CMK (cell line): ENCODE results near the gene FCGR2B.
"Not testable (repeated sequence)": the region's sequence is repeated elsewhere in the genome, so short reads cannot be mapped to it uniquely, and the experiment has no call there.

ENCODE experiments used
- DNase-seq: peaks from one replicate; pipeline ENCODE4 v3.0.0-alpha.2; 2010; ENCODE audit warnings: low read depth

The FCGR2B gene

DNA sequence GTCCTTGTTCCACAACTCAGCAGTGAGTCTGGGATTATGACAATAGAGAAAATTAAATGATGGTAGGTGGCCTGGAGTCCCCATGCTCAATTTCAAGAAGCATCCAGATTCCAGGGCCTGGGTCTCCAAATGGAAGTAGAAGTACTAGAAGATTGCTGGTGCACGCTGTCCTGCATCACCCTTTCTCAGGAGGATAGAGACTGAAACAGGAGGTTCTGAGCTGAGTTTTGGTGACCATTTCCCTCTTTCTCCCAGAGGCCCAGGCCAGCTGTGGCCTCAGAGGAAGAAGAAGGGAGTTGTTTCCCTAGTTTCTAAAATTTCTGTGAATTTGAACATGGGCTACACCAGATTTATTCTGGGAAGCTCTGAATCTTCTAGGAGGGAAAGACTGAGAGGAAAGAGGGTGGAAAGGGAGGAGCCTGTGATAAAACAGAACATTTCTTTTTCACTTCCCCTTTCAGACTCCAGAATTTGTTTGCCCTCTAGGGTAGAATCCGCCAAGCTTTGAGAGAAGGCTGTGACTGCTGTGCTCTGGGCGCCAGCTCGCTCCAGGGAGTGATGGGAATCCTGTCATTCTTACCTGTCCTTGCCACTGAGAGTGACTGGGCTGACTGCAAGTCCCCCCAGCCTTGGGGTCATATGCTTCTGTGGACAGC, at the start of gene FCGR2B:
Gene FCGR2B (plus strand): TSS at position 460 of the 656 bp plus-strand sequence. CDS start 99 bp downstream, at position 559.
- DNase-seq = not testable (repeated sequence)

GRCh38 chr1:161616417-161616816, 46.5 kb upstream of the FCGR2B start:
- DNase-seq = not testable (repeated sequence)

GRCh38 chr1:161618517-161618916, 44.4 kb upstream of the FCGR2B start:
- not testable (repeated sequence) for DNase-seq

- not testable (repeated sequence) for DNase-seq
Measured at GRCh38 chr1:161620399-161620798, 42.5 kb upstream of the FCGR2B start.

DNA sequence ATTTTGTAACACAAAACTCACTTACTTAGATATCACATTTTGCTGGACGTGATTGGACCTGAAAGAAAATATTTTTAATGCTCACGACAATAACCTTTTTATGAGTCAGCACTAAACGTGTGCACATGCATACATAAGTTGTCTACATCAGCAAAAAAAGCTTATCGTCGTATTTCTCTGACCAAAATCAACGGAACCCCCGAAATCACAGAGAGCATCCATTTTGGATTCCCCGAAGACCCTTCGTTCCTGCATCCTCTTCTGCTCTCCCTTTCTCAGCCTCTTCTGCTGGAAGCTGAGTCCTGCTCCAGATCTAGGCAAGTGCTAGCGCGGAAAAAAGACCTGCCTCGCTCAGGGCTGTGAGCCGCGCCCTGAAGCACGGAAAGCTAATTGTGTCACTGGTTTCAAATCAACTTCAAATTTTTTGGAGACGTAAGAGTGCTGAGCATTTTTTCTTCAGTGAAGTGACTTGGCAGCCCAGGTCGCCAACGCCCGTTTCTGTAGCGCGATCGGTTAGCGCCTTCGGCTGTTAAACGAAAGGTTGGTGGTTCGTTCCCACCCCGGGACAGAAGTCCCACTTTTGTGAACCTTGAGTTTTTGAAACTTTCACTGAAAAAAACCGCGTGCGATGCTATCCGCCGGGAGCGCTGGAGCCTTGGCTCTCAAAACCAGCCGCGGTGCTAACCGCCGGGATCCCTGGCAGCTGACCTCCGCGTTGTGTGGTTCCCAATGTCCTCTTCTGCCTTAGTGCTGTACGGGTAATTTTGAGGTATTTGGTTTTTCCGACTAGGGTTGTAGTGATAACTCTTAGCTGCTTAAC, 41.6 kb upstream of the FCGR2B start:
- DNase-seq = peak; percentile 74

- peak; percentile 67 for DNase-seq
Measured at GRCh38 chr1:161622054-161622453, 40.9 kb upstream of the FCGR2B start.

GRCh38 chr1:161623401-161624051, 39.4 kb upstream of the FCGR2B start:
- DNase-seq = not testable (repeated sequence)

- not testable (repeated sequence) for DNase-seq
Measured at GRCh38 chr1:161624605-161625004, 38.3 kb upstream of the FCGR2B start.

- not testable (repeated sequence) for DNase-seq
Measured at GRCh38 chr1:161626445-161627146, 36.3 kb upstream of the FCGR2B start.

- not testable (repeated sequence) for DNase-seq
Measured at GRCh38 chr1:161630128-161630742, 32.7 kb upstream of the FCGR2B start.

GRCh38 chr1:161631076-161631475, 31.9 kb upstream of the FCGR2B start, which contains the start of gene FCGR3B:
TSS of gene FCGR3B (minus strand) at chr1:161631176. CDS start at chr1:161631094, 82 bp downstream.
- no peak for DNase-seq

GRCh38 chr1:161634993-161635392, 27.9 kb upstream of the FCGR2B start:
- not testable (repeated sequence) for DNase-seq

DNA sequence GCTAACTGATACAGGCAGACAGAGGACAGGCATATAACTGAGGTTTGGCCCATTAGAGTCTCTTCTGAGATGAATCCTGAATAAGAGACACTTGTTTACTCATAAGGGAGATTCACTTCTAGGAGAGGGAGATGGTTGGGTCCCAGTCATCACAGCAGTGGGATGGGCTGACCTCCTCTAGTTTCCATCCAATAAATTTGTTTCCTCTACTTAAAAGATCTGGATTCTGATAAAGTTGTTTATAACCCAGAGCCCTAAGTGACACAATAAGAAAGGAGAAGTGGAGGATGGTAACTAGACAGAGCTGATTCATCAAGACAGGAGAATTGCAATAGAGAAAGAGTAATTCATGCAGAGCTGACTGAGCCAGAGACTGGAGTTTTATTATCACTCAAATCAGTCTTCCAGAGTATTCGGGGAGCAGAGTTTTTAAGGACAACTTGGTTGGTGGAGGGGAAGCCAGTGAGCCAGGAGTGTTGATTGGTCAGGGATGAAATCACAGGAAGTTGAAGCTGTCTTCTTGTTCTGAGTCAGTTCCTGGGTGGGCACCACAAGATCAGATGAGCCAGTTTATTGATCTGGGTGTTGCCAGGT, 26.7 kb upstream of the FCGR2B start:
- DNase-seq = not testable (repeated sequence)

GRCh38 chr1:161636976-161637375, 26.0 kb upstream of the FCGR2B start:
- not testable (repeated sequence) for DNase-seq

DNA sequence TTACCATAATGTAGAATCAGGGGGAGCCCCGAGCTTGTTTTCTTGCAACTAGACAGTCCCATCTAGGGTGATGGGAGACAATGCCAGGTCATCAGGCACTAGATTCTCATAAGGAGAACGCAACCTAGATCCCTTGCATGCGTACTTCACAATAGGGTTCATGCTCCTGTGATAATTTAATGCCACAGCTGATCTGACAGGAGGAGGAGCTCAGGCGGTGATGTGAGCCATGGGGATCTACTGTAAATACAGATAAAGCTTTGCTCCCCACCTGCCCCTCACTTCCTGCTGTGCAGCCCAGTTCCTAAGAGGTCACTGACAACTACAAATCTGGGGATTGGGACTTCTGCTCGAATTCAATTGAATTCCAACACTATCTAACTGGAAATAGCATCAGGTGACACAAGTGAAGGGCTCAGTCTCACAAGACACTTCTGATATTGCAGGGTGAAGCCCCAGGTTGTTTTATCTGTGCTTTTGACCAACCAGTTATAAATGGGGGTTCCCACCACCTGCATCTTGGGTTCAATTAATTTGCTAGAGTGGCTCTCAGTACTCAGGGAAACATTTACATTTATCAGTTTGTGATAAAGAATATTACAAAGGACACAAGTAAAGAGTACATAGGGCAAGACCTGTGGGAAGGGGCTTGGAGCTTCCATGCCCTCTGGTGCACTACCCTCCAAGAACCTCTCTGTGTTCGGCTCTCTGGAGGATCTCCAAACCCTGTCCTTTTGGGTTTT, 24.5 kb upstream of the FCGR2B start:
- DNase-seq = not testable (repeated sequence)

GRCh38 chr1:161639203-161639602, 23.7 kb upstream of the FCGR2B start:
- not testable (repeated sequence) for DNase-seq

- DNase-seq = not testable (repeated sequence)
Measured at GRCh38 chr1:161642697-161643096, 20.2 kb upstream of the FCGR2B start.

DNA sequence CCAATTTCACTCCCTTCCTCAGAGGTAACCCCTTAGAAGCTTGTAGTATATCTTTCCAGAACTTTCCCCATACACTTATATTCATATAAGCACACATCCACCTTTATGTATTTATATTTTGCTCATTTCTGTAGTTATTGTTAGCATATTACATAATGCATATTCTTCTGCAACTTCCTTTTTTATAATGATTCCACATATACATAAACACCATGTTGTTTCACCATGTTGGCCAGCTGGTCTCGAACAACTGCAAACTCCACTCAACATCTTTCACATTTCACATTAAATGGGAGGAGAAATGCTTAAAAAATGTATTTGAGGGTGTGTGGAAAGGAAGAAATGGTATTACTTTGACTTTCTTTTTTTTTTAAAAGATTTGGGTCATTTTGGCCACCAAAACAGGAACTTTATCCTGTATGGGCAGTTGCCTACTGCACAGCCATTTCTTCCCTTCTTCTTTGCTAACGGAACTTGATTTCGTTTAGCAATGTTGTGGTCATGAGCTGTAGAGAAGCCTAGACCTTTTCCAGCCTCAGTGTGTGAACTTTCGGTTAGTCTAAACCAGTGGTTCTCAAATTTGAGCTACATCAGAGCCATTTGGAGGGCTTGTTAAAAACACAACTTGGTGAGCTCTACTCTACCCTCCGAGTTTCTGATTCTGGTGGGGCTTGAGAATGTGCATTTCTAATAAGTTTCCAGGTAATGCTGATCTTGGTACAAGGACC, 19.3 kb upstream of the FCGR2B start:
- not testable (repeated sequence) for DNase-seq

GRCh38 chr1:161644855-161645254, 18.1 kb upstream of the FCGR2B start:
- DNase-seq = not testable (repeated sequence)
